ENCODE results near the gene MYLIP.

The MYLIP gene

DNA sequence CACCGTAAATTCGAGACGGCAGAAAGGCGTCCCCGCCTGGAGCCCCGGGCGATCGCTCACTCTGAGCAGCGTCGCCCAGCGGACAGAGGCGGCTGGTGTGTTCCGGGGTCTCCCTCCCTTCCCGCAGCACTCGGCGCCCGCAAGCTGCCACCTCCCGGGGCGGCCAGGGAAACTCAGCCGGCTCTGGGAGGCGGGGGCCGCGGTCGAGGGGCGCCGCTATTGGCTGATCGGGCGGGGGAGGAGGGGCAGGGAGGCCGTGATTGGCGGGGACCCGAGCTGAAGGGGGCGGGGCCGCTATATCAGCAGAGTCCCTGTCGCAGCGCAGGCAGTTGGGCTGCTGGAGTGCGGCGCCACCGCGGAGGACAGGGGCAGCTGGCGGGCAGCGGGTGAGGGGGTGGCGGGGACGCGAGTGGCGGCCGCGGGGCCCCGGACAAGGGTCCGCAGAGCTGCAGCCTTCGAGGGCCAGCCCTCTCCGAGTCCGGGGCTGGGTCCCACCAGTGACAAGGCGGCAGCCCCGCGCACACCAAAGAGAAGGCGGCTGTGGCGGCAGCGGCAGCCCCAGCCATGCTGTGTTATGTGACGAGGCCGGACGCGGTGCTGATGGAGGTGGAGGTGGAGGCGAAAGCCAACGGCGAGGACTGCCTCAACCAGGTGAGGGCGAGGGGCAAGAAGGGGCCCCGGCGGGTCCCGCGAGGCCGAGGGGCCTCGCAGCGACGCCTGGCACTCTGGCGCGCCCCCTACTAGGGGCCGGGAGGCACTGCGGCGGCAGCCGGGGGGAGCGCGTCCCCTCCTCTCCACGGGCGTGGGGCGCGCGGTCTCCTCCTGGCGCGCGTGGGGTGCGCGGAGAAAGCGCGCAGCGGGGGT lies at the start of gene MYLIP:
MYLIP (plus strand) TSS at position 328 of the 864 bp plus-strand sequence; CDS start at position 565, 237 bp downstream.
- peak; percentile 91 for DNase-seq (ENCODE audit: low spot score)

DNA sequence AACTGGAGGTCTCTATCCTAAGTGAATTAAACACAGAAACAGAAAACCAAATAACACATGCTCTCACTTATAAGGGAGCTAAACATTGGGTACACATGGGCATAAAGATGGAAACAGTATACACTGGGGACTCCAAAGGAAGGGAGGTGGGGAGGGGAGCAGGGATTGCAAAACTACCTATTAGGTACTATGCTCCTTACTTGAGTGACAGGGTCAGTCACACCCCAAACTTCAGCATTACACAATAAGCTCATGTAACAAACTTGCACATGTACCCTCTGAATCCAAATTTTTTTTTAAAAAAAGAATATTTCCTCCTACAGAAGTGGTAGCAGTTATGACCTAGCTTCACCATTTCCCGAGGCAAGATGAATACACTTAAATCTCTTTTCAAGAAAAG lies 49.5 kb upstream of the MYLIP start:
- DNase-seq (ENCODE audit: low spot score), result no peak

DNA sequence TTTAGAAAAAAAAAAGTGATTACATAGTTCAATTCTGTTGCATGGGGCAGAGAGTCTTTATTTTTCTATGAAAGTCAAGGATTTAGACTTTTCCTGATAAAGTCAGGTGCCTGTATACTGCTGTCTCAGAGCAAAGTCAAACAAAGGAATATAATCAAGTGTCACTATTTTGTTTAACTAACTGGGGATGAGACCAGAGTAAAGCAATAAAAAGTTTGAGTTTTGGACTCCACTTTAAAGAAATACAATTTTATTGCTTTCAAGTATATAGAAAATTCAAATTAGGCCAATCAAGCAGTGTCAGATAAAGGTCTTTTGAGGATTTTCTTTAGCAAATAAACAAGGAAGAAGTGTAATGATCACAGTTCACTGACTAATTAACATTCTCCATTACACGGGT lies 48.7 kb upstream of the MYLIP start:
- DNase-seq (ENCODE audit: low spot score), result no peak

DNA sequence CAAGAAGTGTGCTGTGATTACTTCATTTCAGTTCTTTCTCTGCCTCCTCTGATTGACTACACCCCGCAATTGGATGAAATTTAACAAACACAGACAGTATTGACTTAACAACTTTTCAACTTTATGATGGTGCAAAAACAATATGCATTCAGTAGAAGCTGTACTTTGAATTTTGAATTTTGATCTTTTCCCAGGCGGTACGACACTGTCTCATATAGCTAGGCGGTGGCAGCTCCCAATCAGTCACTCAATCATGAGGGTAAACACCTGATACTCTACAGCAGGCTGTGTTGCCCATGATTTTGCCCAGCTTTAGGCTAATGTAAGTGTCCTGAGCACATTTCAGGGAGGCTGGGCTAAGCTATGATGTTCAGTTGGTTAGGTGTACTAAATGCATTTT lies 47.6 kb upstream of the MYLIP start:
- no peak for DNase-seq (ENCODE audit: low spot score)

DNA sequence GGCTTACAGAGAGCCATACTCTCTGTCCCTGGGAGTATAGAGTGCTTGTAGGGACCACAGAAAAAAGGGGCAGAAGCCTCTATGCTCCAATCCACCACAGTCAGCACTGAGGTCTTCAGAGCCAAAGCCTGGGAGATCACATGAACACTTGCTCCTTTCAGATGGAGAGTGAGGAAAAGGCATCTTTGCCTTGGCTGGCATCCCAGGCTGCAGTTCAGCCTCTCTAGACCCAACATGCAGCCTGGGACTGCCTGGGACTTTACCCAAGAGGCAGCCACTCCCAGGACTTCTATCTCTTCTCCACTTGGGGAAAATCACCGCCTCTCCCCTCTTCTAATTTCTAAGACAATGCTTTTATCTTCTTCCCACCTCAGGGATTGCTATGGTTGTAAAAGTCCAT lies 46.5 kb upstream of the MYLIP start:
- no peak for DNase-seq (ENCODE audit: low spot score)

GRCh38 chr6:16086965-16087364 lies 41.9 kb upstream of the MYLIP start:
- DNase-seq (ENCODE audit: low spot score), result no peak

- DNase-seq (ENCODE audit: low spot score), result no peak
Measured at GRCh38 chr6:16087386-16087785, 41.5 kb upstream of the MYLIP start.

GRCh38 chr6:16088409-16088808 lies 40.5 kb upstream of the MYLIP start:
- DNase-seq (ENCODE audit: low spot score), result no peak

GRCh38 chr6:16089232-16090062 lies 39.4 kb upstream of the MYLIP start:
- DNase-seq (ENCODE audit: low spot score), result no peak

DNA sequence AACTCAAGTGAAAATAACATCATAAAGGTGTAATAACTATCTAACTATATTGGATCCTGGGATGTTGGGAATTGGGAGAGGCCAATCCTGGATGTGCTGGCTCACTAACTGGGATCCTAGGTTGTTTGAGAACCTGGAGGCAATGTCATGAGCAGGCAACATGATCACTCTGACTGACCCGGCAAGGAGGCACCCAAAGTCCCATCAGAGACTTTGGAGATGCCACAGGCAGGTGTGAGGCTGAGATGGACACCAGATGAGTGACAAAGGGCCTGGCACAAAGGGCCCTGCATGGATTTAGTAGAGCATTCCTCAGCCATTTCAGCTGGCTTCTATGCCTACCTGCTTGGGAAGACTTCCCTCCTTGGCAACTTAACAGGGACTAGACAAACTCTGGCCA lies 38.4 kb upstream of the MYLIP start:
- DNase-seq (ENCODE audit: low spot score), result no peak

DNA sequence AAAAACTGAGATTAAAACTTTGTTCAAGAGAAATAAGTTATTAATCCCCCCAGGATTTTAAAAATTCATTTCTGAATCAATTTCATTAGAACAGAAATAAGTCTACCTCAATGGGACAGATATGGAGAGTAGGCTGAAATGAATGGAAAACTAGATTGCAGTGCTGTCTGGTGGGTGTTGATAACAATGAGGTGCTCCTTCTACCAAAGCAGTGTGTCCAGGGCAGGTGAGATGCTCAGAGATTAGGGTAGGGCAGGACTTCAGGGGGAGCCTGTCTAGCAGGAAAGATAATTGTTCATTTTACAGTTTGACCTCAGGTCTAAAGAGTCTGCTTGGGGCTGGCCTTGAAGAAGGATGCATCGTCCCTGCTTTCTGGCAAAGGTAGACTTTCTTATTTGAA lies 38.0 kb upstream of the MYLIP start:
- DNase-seq (ENCODE audit: low spot score), result no peak

DNA sequence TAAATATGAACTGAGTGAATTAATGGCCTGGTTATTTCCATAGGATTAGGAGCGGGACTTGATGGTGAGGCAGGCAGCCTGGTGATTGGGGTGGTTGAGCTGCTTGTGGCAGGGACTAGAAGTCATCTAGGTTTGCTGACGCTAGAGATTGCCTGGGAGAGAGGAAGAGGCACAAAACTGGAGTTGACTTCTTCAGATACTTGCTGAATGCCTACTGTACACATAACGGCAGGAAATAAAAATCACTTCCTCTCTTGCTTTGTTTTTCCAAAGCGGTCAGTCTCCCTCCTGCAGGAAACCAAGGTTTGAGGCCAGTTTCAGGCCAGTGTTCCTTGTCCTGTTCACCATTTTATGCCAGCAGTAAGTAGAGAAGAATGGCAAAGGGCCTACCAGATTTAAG lies 36.7 kb upstream of the MYLIP start:
- no peak for DNase-seq (ENCODE audit: low spot score)

GRCh38 chr6:16092990-16093389 lies 35.9 kb upstream of the MYLIP start:
- DNase-seq (ENCODE audit: low spot score), result no peak

- no peak for DNase-seq (ENCODE audit: low spot score)
Measured at GRCh38 chr6:16095180-16095579, 33.7 kb upstream of the MYLIP start.

GRCh38 chr6:16097382-16098171 lies 31.3 kb upstream of the MYLIP start:
- DNase-seq (ENCODE audit: low spot score), result no peak

DNA sequence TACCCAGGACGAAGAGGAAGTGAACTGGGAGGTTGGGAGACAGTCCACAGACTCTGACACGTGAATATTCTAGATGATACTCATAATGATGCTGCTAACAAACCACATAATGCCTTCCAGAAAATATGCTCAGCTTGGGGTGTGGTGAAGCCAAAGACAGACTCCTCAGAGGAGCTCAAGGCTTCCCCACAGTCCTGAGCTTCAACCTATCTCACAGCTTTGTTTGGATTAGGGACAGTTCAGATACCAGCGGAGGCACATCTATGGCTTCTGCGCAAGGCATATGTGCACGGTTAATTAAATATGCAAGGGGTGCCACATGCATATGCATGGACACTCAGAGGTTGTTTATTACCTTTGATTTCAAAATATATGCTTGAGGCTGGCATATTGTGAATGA lies 30.7 kb upstream of the MYLIP start:
- no peak for DNase-seq (ENCODE audit: low spot score)

- no peak for DNase-seq (ENCODE audit: low spot score)
Measured at GRCh38 chr6:16102208-16102607, 26.7 kb upstream of the MYLIP start.

- no peak for DNase-seq (ENCODE audit: low spot score)
Measured at GRCh38 chr6:16103722-16104121, 25.2 kb upstream of the MYLIP start.

DNA sequence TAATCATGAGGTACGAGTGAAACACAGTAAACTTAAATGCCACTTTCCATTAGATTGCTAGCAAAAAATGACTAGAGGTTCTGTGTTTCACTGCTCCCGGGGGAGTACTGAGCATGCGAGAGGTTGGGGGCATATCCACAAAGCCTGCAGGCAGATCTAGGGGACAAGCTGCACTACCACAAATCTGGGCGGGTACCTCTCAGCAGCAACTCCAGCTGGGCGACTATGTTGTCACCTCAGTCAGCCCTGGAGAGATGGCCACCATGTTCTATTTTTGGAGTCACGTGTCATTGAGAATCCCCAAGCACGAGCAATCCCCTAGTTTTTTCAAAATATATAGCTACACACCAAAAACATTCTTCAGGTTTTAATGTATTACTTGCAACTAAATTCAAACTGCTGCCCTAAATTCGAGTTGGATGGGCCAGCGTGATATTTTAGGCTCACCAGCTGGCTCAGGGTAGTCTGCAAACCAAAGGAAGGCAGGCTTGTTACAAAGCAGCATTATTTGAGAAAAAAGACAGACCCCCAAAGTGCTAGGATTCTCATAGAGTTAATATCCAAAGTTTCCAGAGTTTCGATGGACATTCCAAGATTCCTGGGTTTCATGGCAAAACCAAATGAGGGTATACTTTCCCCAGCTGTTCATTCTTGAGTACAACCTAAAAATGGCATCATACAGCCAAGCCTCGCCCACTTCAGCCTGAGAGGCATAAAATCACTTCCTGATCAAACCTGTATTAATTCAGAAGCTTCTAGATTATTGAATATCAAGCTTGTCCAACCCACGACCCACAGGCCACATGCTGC lies 24.1 kb upstream of the MYLIP start:
- DNase-seq (ENCODE audit: low spot score), result no peak

DNA sequence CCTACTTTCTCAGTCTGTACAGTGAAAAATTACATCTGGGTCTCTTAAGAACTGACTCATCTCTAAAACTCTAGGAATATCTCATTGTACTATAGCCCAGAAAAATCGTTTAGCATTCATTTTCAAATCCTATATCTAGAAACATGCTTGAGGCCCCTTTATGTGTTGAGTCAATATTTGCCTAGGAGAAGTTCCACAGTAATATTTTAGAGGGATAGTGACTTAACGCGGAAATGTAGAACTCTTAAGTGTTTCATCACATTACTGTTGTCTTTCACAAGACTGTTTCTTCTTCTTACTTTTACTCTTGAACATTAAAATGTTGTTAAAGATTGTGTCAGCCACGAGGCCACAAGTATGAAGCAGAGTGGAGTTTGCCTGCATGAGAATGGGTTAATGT lies 23.0 kb upstream of the MYLIP start:
- no peak for DNase-seq (ENCODE audit: low spot score)

GRCh38 chr6:16106991-16107787 lies 21.7 kb upstream of the MYLIP start:
- DNase-seq (ENCODE audit: low spot score), result no peak

All from cerebellar cortex (tissue), 1 donor.